HepG2 (cell line): ENCODE results near the gene CNGA1. TPM values are rescaled to one million over a fixed set of nuclear protein-coding genes. Genes with fewer than 3 reads are reported as not detected.

Experiments
- ATAC-seq: fragments of 200-7000 bp; cut with Tn5 transposase; 3 replicates; pipeline ENCODE4 v1.9.1; 2020; ENCODE audit warnings: mild to moderate bottlenecking, moderate library complexity
- BruUV-seq: library from RNA; stranded (reverse); fragments of 400-500 nt; replicated peaks from 2 replicates; lab custom pipeline; 2021; lab: Mats Ljungman, UMichigan
- CTCF ChIA-PET: fragments of 300-600 bp; formaldehyde crosslinking; extraction: SDS; loops from one replicate; lab custom pipeline; 2021; ENCODE audit warnings: low total read pairs, inconsistent platforms, low intra/inter-chr PET ratio; lab: Yijun Ruan, JAX
- POLR2A ChIA-PET: fragments of 350-600 bp; sonication (Branson Sonifier 250); formaldehyde crosslinking; loops from one replicate; lab custom pipeline; 2020; ENCODE audit warnings: antibody characterized with exemption, inconsistent platforms; lab: Yijun Ruan, JAX
- DNase-seq: peaks from one replicate; pipeline ENCODE4 v3.0.0-alpha.2; 2015; ENCODE audit warnings: low spot score
- FAIRE-seq: peaks from 3 replicates; lab custom pipeline; 2011; peaks lifted over from hg19 to GRCh38; lab: Jason Lieb, UNC
- H2AFZ ChIP-seq: one replicate; pipeline ENCODE4 v1.6.1; 2011; ENCODE audit warnings: low read length, inconsistent platforms
- H3K27ac ChIP-seq: fragments of 300-600 bp; 3 replicates; pipeline ENCODE4 v1.8.0; 2011; ENCODE audit warnings: mixed run types, mild to moderate bottlenecking, mixed read lengths, low read length, inconsistent platforms; ENCODE audit not compliant: insufficient read depth; ENCODE audit errors: extremely low read length
- H3K27me3 ChIP-seq, 2 experiments: fragments of 200-600 bp in 1 of 2; 2 replicates in 1 of 2; 3 replicates in 1 of 2; pipeline versions ENCODE4 v1.6.0 to v1.8.0; 2011; ENCODE audit warnings: low read length in 2 of 2, mild to moderate bottlenecking in 2 of 2, moderate library complexity in 2 of 2, inconsistent platforms in 1 of 2; ENCODE audit not compliant: insufficient read depth in 2 of 2, control insufficient read depth in 1 of 2
- H3K36me3 ChIP-seq, 2 experiments: fragments of 200-600 bp in 1 of 2; replicated peaks in 1 of 2; 2 replicates in 1 of 2; 3 replicates in 1 of 2; pipeline versions ENCODE4 v1.5.1 to v1.8.0; 2011; ENCODE audit warnings: low read length in 2 of 2, inconsistent platforms in 1 of 2; ENCODE audit not compliant: insufficient read depth in 2 of 2, control insufficient read depth in 1 of 2
- H3K4me1 ChIP-seq: 2 replicates; pipeline ENCODE4 v1.5.1; 2012; ENCODE audit warnings: low read length, inconsistent platforms; ENCODE audit not compliant: insufficient read depth
- H3K4me2 ChIP-seq: 2 replicates; pipeline ENCODE4 v1.6.0; 2011; ENCODE audit warnings: low read depth, low read length, inconsistent platforms
- H3K4me3 ChIP-seq, 3 experiments: fragments of 200-600 bp in 1 of 3; sonication (generic), shearing (Covaris generic) in 1 of 3; replicated peaks in 1 of 3; 2 replicates each; pipeline ENCODE4 v1.5.1; 2011 to 2016; ENCODE audit warnings: low read length in 3 of 3, inconsistent platforms in 2 of 3, low read depth in 2 of 3, mild to moderate bottlenecking in 2 of 3, control low read depth in 1 of 3, mixed read lengths in 1 of 3; ENCODE audit not compliant: insufficient read depth in 1 of 3
- H3K79me2 ChIP-seq: one replicate; pipeline ENCODE4 v1.6.1; 2011; ENCODE audit warnings: low read length, inconsistent platforms; ENCODE audit not compliant: insufficient read depth
- H3K9ac ChIP-seq: 2 replicates; pipeline ENCODE4 v1.6.0; 2011; ENCODE audit warnings: mild to moderate bottlenecking, low read depth, low read length, inconsistent platforms; ENCODE audit not compliant: insufficient read depth
- H3K9me3 ChIP-seq: 2 replicates; pipeline ENCODE4 v1.5.1; 2012; ENCODE audit warnings: mild to moderate bottlenecking, low read length
- H4K20me1 ChIP-seq: 2 replicates; pipeline ENCODE4 v1.6.0; 2011; ENCODE audit warnings: inconsistent platforms, mild to moderate bottlenecking, low read length, moderate library complexity; ENCODE audit not compliant: insufficient read depth
- BATF2 ChIP-seq: sonication (generic); formaldehyde crosslinking; IDR thresholded peaks from 2 replicates; pipeline ENCODE4 v1.8.0; 2022; ENCODE audit warnings: mild to moderate bottlenecking, missing genetic modification reagents, moderate library complexity
- DRAP1 ChIP-seq: IDR thresholded peaks from 2 replicates; pipeline ENCODE4 v1.6.1; 2016; ENCODE audit warnings: missing genetic modification reagents, missing compliant biosample characterization
- FOXA1 ChIP-seq, 2 experiments: fragments of 450-650 bp in 1 of 2; sonication (generic) in 1 of 2; formaldehyde crosslinking in 1 of 2; IDR thresholded peaks; 2 replicates each; pipeline versions ENCODE4 v1.4.0 to v1.6.1; 2016 to 2020; ENCODE audit warnings: missing genetic modification reagents in 1 of 2
- FOXA3 ChIP-seq: IDR thresholded peaks from 2 replicates; pipeline ENCODE4 v1.6.1; 2016; ENCODE audit warnings: missing genetic modification reagents, missing compliant biosample characterization
- FOXP4 ChIP-seq: sonication (generic); formaldehyde crosslinking; IDR thresholded peaks from 2 replicates; pipeline ENCODE4 v1.4.0; 2020; ENCODE audit warnings: missing genetic modification reagents
- HOXA3 ChIP-seq: sonication (generic); formaldehyde crosslinking; IDR thresholded peaks from 2 replicates; pipeline ENCODE4 v1.5.0; 2020; ENCODE audit warnings: missing genetic modification reagents
- HOXD1 ChIP-seq: sonication (generic); formaldehyde crosslinking; IDR thresholded peaks from 2 replicates; pipeline ENCODE4 v1.5.0; 2020; ENCODE audit warnings: missing genetic modification reagents
- MAZ ChIP-seq, 2 experiments: sonication (generic) in 1 of 2; formaldehyde crosslinking in 1 of 2; IDR thresholded peaks; 2 replicates each; pipeline versions ENCODE4 v1.5.0 to v1.6.1; 2012 to 2020; ENCODE audit warnings: low read depth in 2 of 2, mild to moderate bottlenecking in 2 of 2, borderline replicate concordance in 1 of 2, improper control_type of control experiment in 1 of 2, low read length in 1 of 2, missing genetic modification reagents in 1 of 2, moderate library complexity in 1 of 2
- PCBP2 ChIP-seq: fragments of 200-400 bp; formaldehyde crosslinking; optimal IDR thresholded peaks from 2 replicates; pipeline ENCODE3; 2018; ENCODE audit warnings: low read length, low read depth; ENCODE audit not compliant: poor library complexity, severe bottlenecking
- RBM22 ChIP-seq: fragments of 200-400 bp; formaldehyde crosslinking; optimal IDR thresholded peaks from 2 replicates; pipeline ENCODE3; 2017; ENCODE audit warnings: mild to moderate bottlenecking, low read length, moderate library complexity
- SAP130 ChIP-seq: IDR thresholded peaks from 2 replicates; pipeline ENCODE4 v1.6.1; 2016; ENCODE audit warnings: low read depth
- SMYD3 ChIP-seq: sonication (generic); formaldehyde crosslinking; IDR thresholded peaks from 2 replicates; pipeline ENCODE4 v1.8.1; 2023; ENCODE audit warnings: mild to moderate bottlenecking, missing genetic modification reagents
- SOX13 ChIP-seq, 3 experiments: fragments of 450-650 bp in 1 of 3; sonication (generic) in 1 of 3; formaldehyde crosslinking in 1 of 3; IDR thresholded peaks in 2 of 3; conservative IDR thresholded peaks in 1 of 3; 2 replicates each; pipeline versions ENCODE4 v1.5.0 to v1.6.1; 2016 to 2020; ENCODE audit warnings: antibody characterized with exemption in 1 of 3, mild to moderate bottlenecking in 1 of 3, missing compliant biosample characterization in 1 of 3, missing genetic modification reagents in 1 of 3, moderate library complexity in 1 of 3
- TAF15 ChIP-seq: fragments of 200-400 bp; formaldehyde crosslinking; IDR thresholded peaks from one replicate; pipeline ENCODE4 v1.6.1; 2018; ENCODE audit warnings: mild to moderate bottlenecking, low read depth, low read length; ENCODE audit not compliant: poor library complexity, severe bottlenecking
- TBL1XR1 ChIP-seq: fragments of 150-350 bp; IDR thresholded peaks from 2 replicates; pipeline ENCODE4 v1.6.1; 2014; ENCODE audit warnings: borderline replicate concordance, low read length; ENCODE audit not compliant: partially characterized antibody
- TMF1 ChIP-seq: sonication (generic); formaldehyde crosslinking; IDR thresholded peaks from 2 replicates; pipeline ENCODE4 v1.8.1; 2022; ENCODE audit warnings: low read depth, missing genetic modification reagents
- TRIM22 ChIP-seq: fragments of 450-650 bp; IDR thresholded peaks from 2 replicates; pipeline ENCODE4 v1.6.1; 2017
- WGBS: methylation state at CpG from one replicate; pipeline ENCODE4 v1.1.6; 2017; ENCODE audit warnings: low lambda C conversion rate; 5-methylcytosine and 5-hydroxymethylcytosine counted together
- in situ Hi-C: cut with HindIII; loops from 2 replicates; pipeline ENCODE4 v1.10.0; 2017; ENCODE audit warnings: low pct_unique_long_range_greater_than_20kb; ENCODE audit not compliant: extremely low pct_ligation_motif_present
- intact Hi-C: fragments of 100-400 bp; cut with micrococcal nuclease; formaldehyde crosslinking; loops from one replicate; pipeline ENCODE4 v1.10.0; 2022; ENCODE audit not compliant: unreplicated experiment
- polyA plus RNA-seq, 8 experiments: library from polyadenylated mRNA; depleted of rRNA in 3 of 8; stranded (reverse) in 7 of 8; unstranded in 1 of 8; fragments of >200 nt; fragmentation: Illumina TruSeq in 4 of 8; extraction: Trizol in 4 of 8; gene quantifications; 2 replicates each; pipeline versions ENCODE4 v1.2.1 to v1.2.3, GENCODE V29; 2011 to 2016; ENCODE audit warnings: low read depth in 4 of 8, missing spikeins in 1 of 8, mixed read lengths in 1 of 8; ENCODE audit not compliant: insufficient read depth in 1 of 8
- total RNA-seq, 5 experiments: library from RNA; depleted of rRNA; stranded (reverse); fragments of >200 nt; fragmentation: Illumina TruSeq; extraction: Trizol; gene quantifications; 2 replicates each; pipeline ENCODE4 v1.2.3, GENCODE V29; 2016; ENCODE audit warnings: low read depth in 1 of 5

The CNGA1 gene
- total and polyA plus RNA-seq, 2 of the 13 experiments (the other 11 are each of a cell fraction or from before 2014, with no cell fraction given) = 0.22 to 0.40 TPM

- TF ChIP-seq FOXP4 (CRISPR knock-in tag) = no peak
- TF ChIP-seq TRIM22 = no peak
- no peak for TF ChIP-seq BATF2
- TF ChIP-seq PCBP2 = no peak
- no peak for TF ChIP-seq SMYD3
Measured at GRCh38 chr4:47914926-47915237, 101.6 kb downstream of the CNGA1 start (continued).

GRCh38 chr4:47914220-47914925, 102.1 kb downstream of the CNGA1 start, which contains the start of gene NFXL1:
Gene NFXL1, minus strand, starts transcription at chr4:47914583. Its CDS starts 380 bp downstream, at chr4:47914203.
- Histone ChIP-seq H3K27me3 (no peaks in the 10 kb centered on the region; a peak in 1 of 5 replicates), H3K4me3 (peak within 1 kb of the TSS; percentile 80 to 96 (median 96)), H3K36me3 (peaks cover 1 to 6% of the 10 kb centered on the region in 2 experiments; a peak in 2 of 5 replicates), H3K4me1 (peaks cover 40% of the 10 kb centered on the region), H3K9ac (peak within 1 kb of the TSS; percentile 85), H2AFZ (peak within 1 kb of the TSS; percentile 100), H3K4me2 (peak within 1 kb of the TSS; percentile 98), H3K79me2 (peaks cover 45% of the 10 kb centered on the region), H3K9me3 (no peaks in the 10 kb centered on the region), H3K27ac (peak within 1 kb of the TSS; percentile 87), H4K20me1 (peaks cover 11% of the 10 kb centered on the region; the same call in 1 of the 2 replicates)
- WGBS = 3% methylated on average over 38 of the region's 55 CpGs
- ChIA-PET POLR2A (interaction anchor here (0.6 to 1.4 kb wide), 4 partner anchors 11 to 129 kb away, joined by 3 to 5 read pairs (median 4); no protein-coding TSS in a partner anchor), CTCF (no interaction called here)
- intact Hi-C loops (loop anchor here (5.0 kb wide), 3 partner anchors 37 to 103 kb away; partner anchors contain the start of genes CNGA1, CORIN and NIPAL1), in situ Hi-C loops (no loop called here)
- FAIRE-seq = peak; percentile 60
- no TSS peak for BruUV-seq
- peak; percentile 95 for DNase-seq
- ATAC-seq = peak; percentile 97
- TF ChIP-seq SOX13 (IDR thresholded peaks at IDR 0.05) = no peak
- peak in 1 of 2 experiments; percentile 33; a peak in 1 of 4 replicates for TF ChIP-seq SOX13 (CRISPR knock-in tag; conservative IDR thresholded peaks at IDR 0.05 in 1 of 2, IDR thresholded peaks at IDR 0.05 in 1 of 2)
- TF ChIP-seq FOXA1 (IDR thresholded peaks at IDR 0.05) = no peak
- 0 out of 2 replicates have a peak, but pooled peaks have one; percentile 11 for TF ChIP-seq FOXA1 (CRISPR knock-in tag; IDR thresholded peaks at IDR 0.05)
- TF ChIP-seq RBM22 = peak; percentile 53
- TF ChIP-seq SAP130 (CRISPR knock-in tag) = peak; percentile 88
- TF ChIP-seq HOXD1 (CRISPR knock-in tag) = peak; percentile 51; the same call in 1 of the 2 replicates
- peak; percentile 48 for TF ChIP-seq TAF15
- TF ChIP-seq TBL1XR1 = peak; percentile 55
- 0 out of 2 replicates have a peak, but pooled peaks have one; percentile 10 for TF ChIP-seq TMF1 (CRISPR knock-in tag)
- TF ChIP-seq MAZ (IDR thresholded peaks at IDR 0.05; ENCODE audit: borderline replicate concordance, low read depth, low read length) = no peak
- 0 out of 2 replicates have a peak, but pooled peaks have one; percentile 53 for TF ChIP-seq MAZ (CRISPR knock-in tag; IDR thresholded peaks at IDR 0.05; ENCODE audit: low read depth)
- TF ChIP-seq FOXA3 (CRISPR knock-in tag) = 0 out of 2 replicates have a peak, but pooled peaks have one; percentile 39
- TF ChIP-seq HOXA3 (CRISPR knock-in tag) = peak; percentile 48; the same call in 1 of the 2 replicates
- TF ChIP-seq DRAP1 (CRISPR knock-in tag) = peak; percentile 32; the same call in 1 of the 2 replicates
